HEK293 (cell line): ENCODE measurements around the gene PSMD6.

ENCODE experiments used
- BCL11B ChIP-seq: fragments of 450-650 bp; formaldehyde crosslinking; IDR thresholded peaks from 2 replicates; pipeline ENCODE4 v1.5.1; 2016; ENCODE audit warnings: low read depth, missing biosample characterization, missing genetic modification characterization
- HOXD13 ChIP-seq: sonication (generic); formaldehyde crosslinking; IDR thresholded peaks from 2 replicates; pipeline ENCODE4 v1.8.0; 2022; ENCODE audit warnings: missing genetic modification reagents, borderline replicate concordance
- MZF1 ChIP-seq: fragments of 450-650 bp; formaldehyde crosslinking; IDR thresholded peaks from 2 replicates; pipeline ENCODE4 v1.5.1; 2017; ENCODE audit warnings: missing biosample characterization, missing genetic modification characterization, borderline replicate concordance
- TRIM28 ChIP-seq: IDR thresholded peaks from 2 replicates; pipeline ENCODE4 v1.6.1; 2011; ENCODE audit warnings: low read length, control low read depth, borderline replicate concordance
- YY1 ChIP-seq: fragments of 450-650 bp; formaldehyde crosslinking; IDR thresholded peaks from 2 replicates; pipeline ENCODE4 v1.5.1; 2018; ENCODE audit warnings: missing biosample characterization, missing genetic modification characterization
- ZBTB8A ChIP-seq: fragments of 450-650 bp; formaldehyde crosslinking; IDR thresholded peaks from 2 replicates; pipeline ENCODE4 v1.5.1; 2016; ENCODE audit warnings: missing biosample characterization, missing genetic modification characterization
- ZNF23 ChIP-seq: fragments of 450-650 bp; formaldehyde crosslinking; IDR thresholded peaks from 2 replicates; pipeline ENCODE4 v1.5.1; 2016; ENCODE audit warnings: missing biosample characterization, missing genetic modification characterization, borderline replicate concordance
- ZNF37A ChIP-seq: fragments of 450-650 bp; IDR thresholded peaks from 2 replicates; pipeline ENCODE4 v1.5.1; 2018; ENCODE audit warnings: missing biosample characterization, missing genetic modification characterization
- ZNF426 ChIP-seq: fragments of 450-650 bp; formaldehyde crosslinking; IDR thresholded peaks from 2 replicates; pipeline ENCODE4 v1.5.1; 2017; ENCODE audit warnings: missing biosample characterization, missing genetic modification characterization, mild to moderate bottlenecking, inconsistent platforms, moderate library complexity
- ZNF549 ChIP-seq: fragments of 450-650 bp; IDR thresholded peaks from 2 replicates; pipeline ENCODE4 v1.5.1; 2018; ENCODE audit warnings: missing biosample characterization, missing genetic modification characterization, mild to moderate bottlenecking, inconsistent platforms, moderate library complexity
- TF ChIP-seq, protein P1 (sequence below): fragments of 450-650 bp; formaldehyde crosslinking; IDR thresholded peaks from 2 replicates; pipeline ENCODE4 v1.5.1; 2016; ENCODE audit warnings: missing biosample characterization, missing genetic modification characterization
- TF ChIP-seq, protein P2 (sequence below): fragments of 450-650 bp; formaldehyde crosslinking; IDR thresholded peaks from 2 replicates; pipeline ENCODE4; 2016; ENCODE audit warnings: missing biosample characterization, missing genetic modification characterization
- TF ChIP-seq, protein P3 (sequence below): fragments of 450-650 bp; formaldehyde crosslinking; IDR thresholded peaks from 2 replicates; pipeline ENCODE4 v1.5.1; 2017; ENCODE audit warnings: missing biosample characterization, mild to moderate bottlenecking, missing genetic modification characterization, moderate library complexity

DNA sequence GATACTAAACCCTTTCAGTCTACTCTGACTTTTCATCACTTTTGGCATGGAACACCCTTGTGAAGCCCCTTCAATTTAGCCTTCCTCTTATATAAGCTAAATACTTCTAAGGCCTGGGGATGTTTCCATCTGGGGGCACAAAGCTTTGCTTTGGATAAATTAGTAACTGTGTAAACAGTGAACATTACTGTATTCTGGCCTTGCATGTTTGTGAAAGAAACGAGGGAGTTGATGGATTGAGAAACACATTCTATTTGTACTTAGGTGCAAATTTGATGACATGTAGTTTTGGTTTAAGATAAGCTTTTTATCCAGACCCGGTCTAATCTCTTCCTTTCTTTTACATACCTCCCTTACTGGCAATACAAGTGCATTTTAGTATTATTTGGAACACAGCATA is 19.7 kb downstream of the PSMD6 start:
- TF ChIP-seq ZNF23 (tag by site-specific recombination) (no peak), BCL11B (tag by site-specific recombination) (no peak), YY1 (tag by site-specific recombination) (no peak), MZF1 (tag by site-specific recombination) (no peak), TRIM28 (no peak), ZNF37A (tag by site-specific recombination) (no peak), ZBTB8A (tag by site-specific recombination) (no peak), ZNF426 (tag by site-specific recombination) (no peak), HOXD13 (CRISPR knock-in tag) (no peak), ZNF549 (no peak)
- TF ChIP-seq, protein P1, sequence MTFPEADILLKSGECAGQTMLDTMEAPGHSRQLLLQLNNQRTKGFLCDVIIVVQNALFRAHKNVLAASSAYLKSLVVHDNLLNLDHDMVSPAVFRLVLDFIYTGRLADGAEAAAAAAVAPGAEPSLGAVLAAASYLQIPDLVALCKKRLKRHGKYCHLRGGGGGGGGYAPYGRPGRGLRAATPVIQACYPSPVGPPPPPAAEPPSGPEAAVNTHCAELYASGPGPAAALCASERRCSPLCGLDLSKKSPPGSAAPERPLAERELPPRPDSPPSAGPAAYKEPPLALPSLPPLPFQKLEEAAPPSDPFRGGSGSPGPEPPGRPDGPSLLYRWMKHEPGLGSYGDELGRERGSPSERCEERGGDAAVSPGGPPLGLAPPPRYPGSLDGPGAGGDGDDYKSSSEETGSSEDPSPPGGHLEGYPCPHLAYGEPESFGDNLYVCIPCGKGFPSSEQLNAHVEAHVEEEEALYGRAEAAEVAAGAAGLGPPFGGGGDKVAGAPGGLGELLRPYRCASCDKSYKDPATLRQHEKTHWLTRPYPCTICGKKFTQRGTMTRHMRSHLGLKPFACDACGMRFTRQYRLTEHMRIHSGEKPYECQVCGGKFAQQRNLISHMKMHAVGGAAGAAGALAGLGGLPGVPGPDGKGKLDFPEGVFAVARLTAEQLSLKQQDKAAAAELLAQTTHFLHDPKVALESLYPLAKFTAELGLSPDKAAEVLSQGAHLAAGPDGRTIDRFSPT = no peak
- TF ChIP-seq, protein P2, sequence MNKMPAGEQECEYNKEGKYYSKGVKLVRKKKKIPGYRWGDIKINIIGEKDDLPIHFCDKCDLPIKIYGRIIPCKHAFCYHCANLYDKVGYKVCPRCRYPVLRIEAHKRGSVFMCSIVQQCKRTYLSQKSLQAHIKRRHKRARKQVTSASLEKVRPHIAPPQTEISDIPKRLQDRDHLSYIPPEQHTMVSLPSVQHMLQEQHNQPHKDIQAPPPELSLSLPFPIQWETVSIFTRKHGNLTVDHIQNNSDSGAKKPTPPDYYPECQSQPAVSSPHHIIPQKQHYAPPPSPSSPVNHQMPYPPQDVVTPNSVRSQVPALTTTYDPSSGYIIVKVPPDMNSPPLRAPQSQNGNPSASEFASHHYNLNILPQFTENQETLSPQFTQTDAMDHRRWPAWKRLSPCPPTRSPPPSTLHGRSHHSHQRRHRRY (tag by site-specific recombination) = no peak
- TF ChIP-seq, protein P3, sequence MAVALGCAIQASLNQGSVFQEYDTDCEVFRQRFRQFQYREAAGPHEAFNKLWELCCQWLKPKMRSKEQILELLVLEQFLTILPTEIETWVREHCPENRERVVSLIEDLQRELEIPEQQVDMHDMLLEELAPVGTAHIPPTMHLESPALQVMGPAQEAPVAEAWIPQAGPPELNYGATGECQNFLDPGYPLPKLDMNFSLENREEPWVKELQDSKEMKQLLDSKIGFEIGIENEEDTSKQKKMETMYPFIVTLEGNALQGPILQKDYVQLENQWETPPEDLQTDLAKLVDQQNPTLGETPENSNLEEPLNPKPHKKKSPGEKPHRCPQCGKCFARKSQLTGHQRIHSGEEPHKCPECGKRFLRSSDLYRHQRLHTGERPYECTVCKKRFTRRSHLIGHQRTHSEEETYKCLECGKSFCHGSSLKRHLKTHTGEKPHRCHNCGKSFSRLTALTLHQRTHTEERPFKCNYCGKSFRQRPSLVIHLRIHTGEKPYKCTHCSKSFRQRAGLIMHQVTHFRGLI (tag by site-specific recombination) = no peak
